T-helper 1 cell treated with Interleukin-12 subunit alpha and Interleukin-12 subunit beta and Interleukin-4 antibody, amounts not matched to agents 30 μg/mL and 1 μg/mL, for 36 hours (primary cell): Measurements from ENCODE around the gene NBAS.

Source experiments
- H3K27ac Mint-ChIP-seq: one replicate; pipeline ENCODE4 v1.8.0; 2021; ENCODE audit warnings: mild to moderate bottlenecking, mixed read lengths
- H3K27me3 Mint-ChIP-seq: one replicate; pipeline ENCODE4 v1.8.0; 2021; ENCODE audit warnings: low read depth, mixed read lengths
- H3K36me3 Mint-ChIP-seq: one replicate; pipeline ENCODE4 v1.8.0; 2021; ENCODE audit warnings: low read depth, mixed read lengths
- H3K4me1 Mint-ChIP-seq: one replicate; pipeline ENCODE4 v1.8.0; 2021; ENCODE audit warnings: low read depth, mixed read lengths
- H3K4me3 Mint-ChIP-seq: one replicate; pipeline ENCODE4 v1.8.0; 2021; ENCODE audit warnings: mild to moderate bottlenecking, moderate library complexity, mixed read lengths
- H3K9me3 Mint-ChIP-seq: one replicate; pipeline ENCODE4 v1.8.0; 2021; ENCODE audit warnings: mixed read lengths

The NBAS gene

GRCh38 chr2:15166878-15167277 is 394.3 kb downstream of the NBAS start:
- Mint-ChIP-seq H3K9me3 (no peaks in the 10 kb centered on the region), H3K27ac (no peak overlapping the region), H3K4me1 (peaks cover under 1% of the 10 kb centered on the region), H3K4me3 (no peak overlapping the region), H3K27me3 (peaks cover 6% of the 10 kb centered on the region), H3K36me3 (peaks cover 4% of the 10 kb centered on the region)

- no peaks in the 10 kb centered on the region for H3K9me3 Mint-ChIP-seq
- H3K4me3 Mint-ChIP-seq = no peak overlapping the region
- peaks cover 5% of the 10 kb centered on the region for H3K4me1 Mint-ChIP-seq
- peaks cover 10% of the 10 kb centered on the region for H3K27me3 Mint-ChIP-seq
- no peak overlapping the region for H3K27ac Mint-ChIP-seq
- H3K36me3 Mint-ChIP-seq = peaks cover 2% of the 10 kb centered on the region
Observed at GRCh38 chr2:15163326-15163725, 397.8 kb downstream of the NBAS start.

DNA sequence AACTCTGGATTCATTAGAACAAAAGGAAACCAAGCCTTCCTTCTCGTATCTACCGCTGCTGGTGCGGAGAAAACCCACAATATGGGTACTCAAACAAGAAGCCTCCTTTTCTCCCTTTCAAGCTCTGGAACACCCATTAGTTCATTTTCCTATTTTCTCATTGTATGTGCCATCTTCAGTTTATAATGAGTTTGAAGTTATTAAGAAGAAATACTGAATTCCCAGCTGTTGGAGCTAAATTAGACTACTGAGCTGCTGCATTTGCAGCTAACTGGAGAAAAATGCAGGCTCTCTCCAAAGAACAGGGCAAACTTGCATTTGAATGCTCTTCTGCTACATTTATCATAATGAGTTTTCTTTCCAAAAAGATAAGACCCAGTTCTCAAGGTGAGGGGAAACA is 398.5 kb downstream of the NBAS start:
- H3K27me3 Mint-ChIP-seq = peaks cover 10% of the 10 kb centered on the region
- no peak overlapping the region for H3K27ac Mint-ChIP-seq
- H3K4me1 Mint-ChIP-seq = peaks cover 5% of the 10 kb centered on the region
- no peaks in the 10 kb centered on the region for H3K9me3 Mint-ChIP-seq
- no peak overlapping the region for H3K4me3 Mint-ChIP-seq
- H3K36me3 Mint-ChIP-seq = peaks cover 2% of the 10 kb centered on the region

DNA sequence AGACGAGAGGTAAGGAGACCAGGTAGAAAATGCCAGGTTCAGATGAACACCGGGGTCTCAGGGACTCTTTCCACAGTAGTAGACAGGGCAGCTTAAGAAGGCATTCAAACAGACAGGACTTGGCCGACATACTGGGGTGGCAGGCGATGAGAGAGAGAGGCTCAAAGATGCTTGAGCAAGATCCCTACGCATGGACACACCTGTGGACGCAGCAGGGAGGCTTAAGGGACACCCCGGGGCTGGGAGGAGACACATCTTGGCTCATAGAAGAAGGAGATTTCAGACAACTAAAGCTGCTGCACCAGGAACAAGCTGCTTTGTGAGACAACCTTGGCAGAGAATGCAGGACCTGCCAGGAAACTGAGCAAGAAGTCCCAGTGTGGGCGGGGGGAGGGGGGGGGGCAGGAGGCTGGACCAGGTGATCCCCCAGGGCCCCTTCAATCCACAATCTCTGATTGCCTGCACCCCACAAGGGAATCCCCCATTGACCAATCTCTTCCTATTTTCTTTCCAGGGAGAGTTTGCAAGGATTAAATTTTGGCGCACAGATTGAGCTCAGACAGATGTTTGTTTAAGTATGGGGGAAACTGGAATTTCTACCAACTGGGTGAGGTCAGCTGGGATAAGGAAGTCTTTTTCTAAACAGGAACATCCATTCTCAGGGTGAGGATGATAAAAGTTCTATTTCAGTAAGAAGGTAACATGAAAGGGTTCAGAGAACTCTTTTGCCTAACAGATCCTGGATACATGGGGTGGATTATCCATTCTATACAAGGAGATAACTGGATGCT is 400.7 kb downstream of the NBAS start:
- Mint-ChIP-seq H3K27me3 (peaks cover 10% of the 10 kb centered on the region), H3K27ac (no peak overlapping the region), H3K4me3 (no peak overlapping the region), H3K9me3 (no peaks in the 10 kb centered on the region), H3K36me3 (peaks cover 2% of the 10 kb centered on the region), H3K4me1 (peaks cover 12% of the 10 kb centered on the region)

DNA sequence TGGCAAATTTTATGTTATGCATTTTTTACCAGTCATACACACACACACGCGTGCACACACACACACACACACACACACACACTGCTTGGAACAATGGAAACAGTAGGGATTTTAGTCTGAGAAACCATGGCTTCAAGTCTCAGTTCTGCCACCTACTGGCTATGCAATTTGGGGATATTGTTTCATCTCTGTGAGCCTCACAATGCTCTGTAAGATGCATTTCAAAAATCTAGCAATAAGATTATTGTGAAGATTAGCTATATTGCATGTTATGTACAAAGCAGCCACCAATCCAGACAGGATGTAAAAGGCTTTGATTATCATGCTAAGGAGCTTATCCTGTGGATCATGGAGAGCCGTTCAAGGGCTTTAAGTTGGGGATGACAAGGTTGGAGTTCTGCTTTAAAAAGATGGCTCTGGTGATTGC is 401.4 kb downstream of the NBAS start:
- no peaks in the 10 kb centered on the region for H3K36me3 Mint-ChIP-seq
- H3K27ac Mint-ChIP-seq = no peak overlapping the region
- H3K9me3 Mint-ChIP-seq = no peaks in the 10 kb centered on the region

GRCh38 chr2:15159206-15159605 is 401.9 kb downstream of the NBAS start:
- no peak overlapping the region for H3K27ac Mint-ChIP-seq
- no peaks in the 10 kb centered on the region for H3K36me3 Mint-ChIP-seq
- H3K4me1 Mint-ChIP-seq = peaks cover 12% of the 10 kb centered on the region
- no peak overlapping the region for H3K4me3 Mint-ChIP-seq
- H3K9me3 Mint-ChIP-seq = no peaks in the 10 kb centered on the region
- H3K27me3 Mint-ChIP-seq = peaks cover 10% of the 10 kb centered on the region

More for the DNA sequence above, 401.4 kb downstream of the NBAS start:
- Mint-ChIP-seq H3K4me3 (no peak overlapping the region), H3K4me1 (peaks cover 12% of the 10 kb centered on the region), H3K27me3 (peaks cover 10% of the 10 kb centered on the region)

DNA sequence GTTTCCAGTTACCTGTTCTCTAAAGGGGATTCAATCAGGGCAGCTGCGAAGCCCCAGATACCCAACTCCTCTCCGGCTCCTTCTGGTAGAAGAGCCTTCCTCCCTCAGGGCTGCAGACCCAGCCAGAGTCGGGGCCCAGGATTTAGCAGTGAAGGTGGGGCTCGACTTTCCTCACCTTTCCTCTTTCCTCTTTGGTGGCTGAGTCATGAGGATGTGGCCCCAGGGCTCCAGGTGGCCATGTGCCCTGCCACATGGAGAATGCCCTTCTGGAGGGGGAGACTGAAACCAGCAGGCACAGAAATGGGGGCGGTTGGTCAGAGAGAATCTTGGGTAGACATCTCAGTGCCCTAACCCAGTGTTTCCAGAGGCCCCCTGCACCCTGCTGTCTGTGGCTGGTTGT is 402.6 kb downstream of the NBAS start:
- Mint-ChIP-seq H3K36me3 (peaks cover 2% of the 10 kb centered on the region), H3K27me3 (peaks cover 10% of the 10 kb centered on the region), H3K9me3 (no peaks in the 10 kb centered on the region), H3K4me1 (peaks cover 12% of the 10 kb centered on the region), H3K4me3 (no peak overlapping the region), H3K27ac (no peak overlapping the region)

DNA sequence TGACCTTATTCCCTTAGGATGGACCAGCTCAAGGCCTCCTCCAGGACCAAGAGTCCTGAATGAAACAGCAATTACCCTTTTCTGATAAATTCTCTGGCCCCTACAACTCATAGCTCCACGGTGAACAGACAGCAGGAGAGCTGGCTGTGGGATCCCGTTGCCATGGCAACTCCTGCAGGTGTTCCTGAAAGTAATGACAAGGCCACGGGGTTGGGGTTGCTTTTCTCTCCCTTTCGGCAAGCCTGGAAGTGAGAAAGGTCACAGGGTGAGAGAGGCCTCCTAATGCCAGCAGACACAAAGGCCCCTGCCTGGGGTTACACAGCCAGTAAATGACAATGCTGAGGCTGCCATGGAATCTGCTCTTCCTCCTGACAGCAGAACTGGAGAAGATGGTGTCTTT is 403.0 kb downstream of the NBAS start:
- peaks cover 2% of the 10 kb centered on the region for H3K36me3 Mint-ChIP-seq
- H3K27ac Mint-ChIP-seq = no peak overlapping the region
- peaks cover 10% of the 10 kb centered on the region for H3K27me3 Mint-ChIP-seq
- no peaks in the 10 kb centered on the region for H3K9me3 Mint-ChIP-seq
- H3K4me3 Mint-ChIP-seq = no peak overlapping the region
- H3K4me1 Mint-ChIP-seq = peaks cover 12% of the 10 kb centered on the region

DNA sequence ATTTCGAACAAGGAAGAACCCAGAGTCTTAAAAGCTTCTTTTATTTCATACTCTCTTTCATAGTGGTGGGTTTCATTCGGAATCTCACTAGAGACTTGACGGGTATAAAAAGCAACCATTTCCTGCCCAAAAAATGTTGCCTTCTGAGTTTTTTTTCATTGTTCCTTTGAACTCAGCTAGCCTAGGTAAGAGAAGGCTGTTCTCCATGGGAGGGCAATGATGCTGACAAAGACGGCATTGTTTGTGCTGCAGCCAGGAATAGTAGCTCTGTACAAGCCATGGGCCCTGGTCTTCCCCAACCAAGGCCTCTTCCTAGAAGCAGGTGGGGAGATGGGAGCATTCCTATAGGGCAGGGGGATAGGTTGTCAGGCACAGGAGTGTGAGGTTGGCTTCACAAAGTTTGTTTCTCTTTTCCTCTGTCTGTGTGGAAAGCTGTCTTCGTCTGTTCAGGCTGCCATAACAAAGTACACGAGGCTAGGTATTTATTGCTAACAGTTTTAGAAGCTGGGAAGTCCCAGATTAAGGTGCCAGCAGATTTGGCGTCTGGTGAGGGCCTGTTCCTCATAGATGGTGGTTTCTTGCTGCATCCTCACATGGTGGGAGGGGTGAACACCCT is 405.1 kb downstream of the NBAS start:
- peaks cover 2% of the 10 kb centered on the region for H3K36me3 Mint-ChIP-seq
- peaks cover 10% of the 10 kb centered on the region for H3K4me1 Mint-ChIP-seq
- peaks cover 9% of the 10 kb centered on the region for H3K27me3 Mint-ChIP-seq
- no peaks in the 10 kb centered on the region for H3K9me3 Mint-ChIP-seq
- H3K4me3 Mint-ChIP-seq = no peak overlapping the region
- H3K27ac Mint-ChIP-seq = no peak overlapping the region

DNA sequence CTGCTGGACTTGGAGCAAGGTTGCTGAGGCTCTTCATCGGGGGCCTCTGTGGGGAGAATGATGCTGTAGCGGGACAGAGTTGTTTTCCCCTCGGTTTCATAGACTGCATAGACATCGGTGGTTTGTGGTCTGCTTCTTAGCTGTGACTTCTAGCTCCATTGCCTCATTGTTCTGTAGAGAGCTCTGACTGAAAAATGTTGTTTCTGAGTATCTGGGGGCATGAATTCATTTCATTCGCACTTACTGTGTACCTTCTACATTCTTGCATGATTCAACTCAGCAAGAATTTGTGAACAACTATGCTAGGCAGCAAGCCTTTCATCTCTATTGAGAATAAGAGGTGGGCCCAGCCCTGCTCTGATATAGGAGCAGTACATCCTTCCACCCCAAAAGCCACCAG is 406.8 kb downstream of the NBAS start:
- H3K9me3 Mint-ChIP-seq = no peaks in the 10 kb centered on the region
- H3K36me3 Mint-ChIP-seq = peaks cover 2% of the 10 kb centered on the region
- peaks cover 5% of the 10 kb centered on the region for H3K27me3 Mint-ChIP-seq
- H3K4me3 Mint-ChIP-seq = no peak overlapping the region
- no peak overlapping the region for H3K27ac Mint-ChIP-seq
- peaks cover 7% of the 10 kb centered on the region for H3K4me1 Mint-ChIP-seq

GRCh38 chr2:15152382-15152781 is 408.8 kb downstream of the NBAS start:
- peaks cover 9% of the 10 kb centered on the region for H3K27me3 Mint-ChIP-seq
- H3K4me3 Mint-ChIP-seq = no peak overlapping the region
- no peak overlapping the region for H3K27ac Mint-ChIP-seq
- H3K36me3 Mint-ChIP-seq = peaks cover 2% of the 10 kb centered on the region
- H3K9me3 Mint-ChIP-seq = no peaks in the 10 kb centered on the region
- peaks cover 7% of the 10 kb centered on the region for H3K4me1 Mint-ChIP-seq

- Mint-ChIP-seq H3K27me3 (peaks cover 9% of the 10 kb centered on the region), H3K27ac (no peak overlapping the region), H3K4me1 (peaks cover 2% of the 10 kb centered on the region), H3K4me3 (no peak overlapping the region), H3K9me3 (no peaks in the 10 kb centered on the region), H3K36me3 (peaks cover under 1% of the 10 kb centered on the region)
Observed at GRCh38 chr2:15149063-15149462, 412.1 kb downstream of the NBAS start.

DNA sequence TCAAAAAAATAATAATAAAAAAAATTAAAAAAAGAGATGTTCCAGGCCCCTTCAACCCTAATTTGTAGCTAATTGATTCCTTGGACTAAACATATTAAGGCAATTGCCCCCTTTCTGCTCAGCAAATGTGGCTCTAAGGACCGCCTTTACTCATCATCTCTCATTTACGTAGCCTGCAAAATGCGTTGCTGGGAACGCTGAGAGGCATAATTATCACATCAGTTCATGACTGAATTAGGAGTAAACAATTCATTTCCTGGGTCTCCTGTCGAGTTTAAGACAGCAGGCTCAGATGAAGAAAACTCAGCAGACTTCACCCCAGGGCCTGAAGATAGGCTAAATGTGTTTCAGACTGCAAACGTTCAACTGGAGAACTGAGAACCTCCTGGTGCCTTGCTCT is 413.5 kb downstream of the NBAS start:
- Mint-ChIP-seq H3K36me3 (no peaks in the 10 kb centered on the region), H3K4me3 (no peak overlapping the region), H3K27ac (no peak overlapping the region), H3K27me3 (peaks cover 5% of the 10 kb centered on the region), H3K4me1 (peaks cover 9% of the 10 kb centered on the region), H3K9me3 (no peaks in the 10 kb centered on the region)

- H3K36me3 Mint-ChIP-seq = no peaks in the 10 kb centered on the region
- no peaks in the 10 kb centered on the region for H3K9me3 Mint-ChIP-seq
- H3K27ac Mint-ChIP-seq = no peak overlapping the region
- peaks cover 14% of the 10 kb centered on the region for H3K4me1 Mint-ChIP-seq
- no peak overlapping the region for H3K4me3 Mint-ChIP-seq
- peaks cover 4% of the 10 kb centered on the region for H3K27me3 Mint-ChIP-seq
Observed at GRCh38 chr2:15146960-15147359, 414.2 kb downstream of the NBAS start.

DNA sequence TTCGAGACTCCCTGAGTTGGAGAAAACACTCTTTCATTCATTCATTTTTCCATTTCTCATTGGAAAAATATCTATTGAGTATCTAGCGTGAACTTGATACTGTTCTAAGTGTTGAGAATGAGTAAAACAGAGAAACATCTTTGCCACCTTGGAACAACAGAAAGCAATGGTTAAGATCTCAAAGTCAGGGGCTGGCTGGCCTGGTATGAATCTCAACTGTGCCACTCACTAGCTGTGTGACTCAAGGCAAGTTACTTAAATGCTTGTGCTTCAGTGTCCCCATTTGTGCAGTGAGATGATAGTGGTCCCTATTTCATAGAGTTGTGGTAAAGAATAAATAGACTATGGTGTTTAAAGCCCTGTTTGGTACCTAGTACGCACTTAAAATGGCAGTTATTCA is 415.2 kb downstream of the NBAS start:
- peaks cover 4% of the 10 kb centered on the region for H3K27me3 Mint-ChIP-seq
- peaks cover 4% of the 10 kb centered on the region for H3K9me3 Mint-ChIP-seq
- H3K27ac Mint-ChIP-seq = no peak overlapping the region
- H3K4me1 Mint-ChIP-seq = peaks cover 22% of the 10 kb centered on the region
- peaks cover 4% of the 10 kb centered on the region for H3K36me3 Mint-ChIP-seq
- H3K4me3 Mint-ChIP-seq = no peak overlapping the region
